ENCODE measurements around the gene NPFFR1. TPM values are rescaled to one million over a fixed set of nuclear protein-coding genes. Genes with fewer than 3 reads are reported as not detected.

The NPFFR1 gene
- total RNA-seq, 1 experiment from 2014 or later, result 0.02 TPM

- DNase-seq (ENCODE audit: low spot score), result no peak
These were observed 2.8 kb upstream of the NPFFR1 start for GRCh38 chr10:70286616-70287015.

GRCh38 chr10:70285476-70285831 is 1.6 kb upstream of the NPFFR1 start:
- DNase-seq (ENCODE audit: low spot score), result no peak

GRCh38 chr10:70284542-70285475 is 1.0 kb upstream of the NPFFR1 start:
- DNase-seq (ENCODE audit: low spot score), result no peak

- no peak for DNase-seq (ENCODE audit: low spot score)
These were observed 746 bp downstream of the NPFFR1 start for GRCh38 chr10:70283071-70283444.

- DNase-seq (ENCODE audit: low spot score), result no peak
These were observed 2.2 kb downstream of the NPFFR1 start for GRCh38 chr10:70281609-70282008.

GRCh38 chr10:70280099-70280498 is 3.7 kb downstream of the NPFFR1 start:
- DNase-seq (ENCODE audit: low spot score), result no peak

- DNase-seq (ENCODE audit: low spot score), result no peak
These were observed 6.3 kb downstream of the NPFFR1 start for GRCh38 chr10:70277396-70278030.

GRCh38 chr10:70274643-70275042 is 9.2 kb downstream of the NPFFR1 start:
- DNase-seq (ENCODE audit: low spot score), result peak; percentile 29

- peak; percentile 61 for DNase-seq (ENCODE audit: low spot score)
These were observed 10.9 kb downstream of the NPFFR1 start for GRCh38 chr10:70272925-70273316.

GRCh38 chr10:70271996-70272924 is 11.5 kb downstream of the NPFFR1 start:
- DNase-seq (ENCODE audit: low spot score), result no peak

- no peak for DNase-seq (ENCODE audit: low spot score)
These were observed 12.9 kb downstream of the NPFFR1 start for GRCh38 chr10:70270952-70271351.

GRCh38 chr10:70269741-70270140 is 14.1 kb downstream of the NPFFR1 start:
- no peak for DNase-seq (ENCODE audit: low spot score)

- no peak for DNase-seq (ENCODE audit: low spot score)
These were observed 15.4 kb downstream of the NPFFR1 start for GRCh38 chr10:70268376-70268775.

- DNase-seq (ENCODE audit: low spot score), result peak; percentile 97
These were observed 16.5 kb downstream of the NPFFR1 start for GRCh38 chr10:70267161-70267933.

GRCh38 chr10:70266701-70267100 is 17.1 kb downstream of the NPFFR1 start:
- DNase-seq (ENCODE audit: low spot score), result no peak

- DNase-seq (ENCODE audit: low spot score), result no peak
These were observed 17.7 kb downstream of the NPFFR1 start for GRCh38 chr10:70266056-70266455.

GRCh38 chr10:70265032-70265689 is 18.6 kb downstream of the NPFFR1 start:
- no peak for DNase-seq (ENCODE audit: low spot score)

GRCh38 chr10:70260734-70261133 is 23.1 kb downstream of the NPFFR1 start:
- no peak for DNase-seq (ENCODE audit: low spot score)

- no peak for DNase-seq (ENCODE audit: low spot score)
These were observed 23.5 kb downstream of the NPFFR1 start for GRCh38 chr10:70260259-70260658.

GRCh38 chr10:70258216-70258615 is 25.6 kb downstream of the NPFFR1 start:
- DNase-seq (ENCODE audit: low spot score), result no peak

- DNase-seq (ENCODE audit: low spot score), result peak; percentile 42
These were observed 26.0 kb downstream of the NPFFR1 start for GRCh38 chr10:70257816-70258215.

All from A172 (cell line).